H1 (cell line): Measurements from ENCODE around the gene PSD. TPM values are rescaled to one million over a fixed set of nuclear protein-coding genes. Genes with fewer than 3 reads are reported as not detected.
A peak's percentile ranks its signal among the peaks of the same experiment; 100 is the strongest.

Experiments
- CTCF ChIA-PET: fragments of 300-600 bp; sonication (Branson Sonifier 250); formaldehyde crosslinking; loops from one replicate; lab custom pipeline; 2021; ENCODE audit not compliant: partially characterized antibody; lab: Charles Lee
- POLR2A ChIA-PET: fragments of 300-600 bp; sonication (Branson Sonifier 250); formaldehyde crosslinking; loops from one replicate; lab custom pipeline; 2021; ENCODE audit warnings: inconsistent platforms; ENCODE audit not compliant: partially characterized antibody; lab: Charles Lee
- DNase-seq, 2 experiments: peaks; one replicate each; pipeline versions ENCODE4 v3.0.0 to v3.0.0-alpha.2; 2010 to 2022; ENCODE audit warnings: low spot score in 2 of 2, low read depth in 1 of 2, mixed read lengths in 1 of 2
- FAIRE-seq: peaks from 2 replicates; lab custom pipeline; 2011; peaks lifted over from hg19 to GRCh38; lab: Jason Lieb, UNC
- H2AFZ ChIP-seq: 2 replicates; pipeline ENCODE4 v1.8.1; 2012; ENCODE audit warnings: low read length, inconsistent platforms
- H2AK5ac ChIP-seq: 2 replicates; pipeline ENCODE4 v1.6.1; 2013; ENCODE audit warnings: low read depth, low read length
- H2BK120ac ChIP-seq: replicated peaks from 2 replicates; pipeline ENCODE3; 2013; ENCODE audit warnings: low read depth, low read length, inconsistent platforms
- H2BK12ac ChIP-seq: 2 replicates; pipeline ENCODE4 v1.6.1; 2013; ENCODE audit warnings: low read depth, low read length
- H2BK15ac ChIP-seq: 2 replicates; pipeline ENCODE4 v1.6.1; 2013; ENCODE audit warnings: low read length
- H2BK20ac ChIP-seq: 2 replicates; pipeline ENCODE4 v1.6.1; 2013; ENCODE audit warnings: low read length
- H2BK5ac ChIP-seq: 2 replicates; pipeline ENCODE4 v1.6.1; 2013; ENCODE audit warnings: low read depth, low read length
- H3K14ac ChIP-seq: 2 replicates; pipeline ENCODE4 v1.6.1; 2013; ENCODE audit warnings: inconsistent platforms; ENCODE audit not compliant: insufficient read length
- H3K18ac ChIP-seq: 2 replicates; pipeline ENCODE4 v1.6.1; 2013; ENCODE audit warnings: low read length; ENCODE audit errors: extremely low read depth
- H3K23ac ChIP-seq: 2 replicates; pipeline ENCODE4 v1.6.1; 2013; ENCODE audit warnings: inconsistent platforms; ENCODE audit not compliant: insufficient read length
- H3K23me2 ChIP-seq: 2 replicates; pipeline ENCODE4 v1.6.1; 2013; ENCODE audit warnings: low read depth, low read length
- H3K27ac ChIP-seq: 2 replicates; pipeline ENCODE4 v1.6.1; 2011; ENCODE audit warnings: low read depth, low read length, inconsistent platforms
- H3K27me3 ChIP-seq, 4 experiments: replicated peaks in 1 of 4; 1 replicate in 1 of 4; 2 replicates in 3 of 4; pipeline versions ENCODE4 v1.6.1 to v1.8.1; 2011 to 2013; ENCODE audit warnings: low read length in 3 of 4, mild to moderate bottlenecking in 3 of 4, inconsistent platforms in 2 of 4, mixed read lengths in 2 of 4, moderate library complexity in 1 of 4; ENCODE audit not compliant: control insufficient read depth in 3 of 4, insufficient read depth in 3 of 4; ENCODE audit errors: extremely low read depth in 1 of 4
- H3K36me3 ChIP-seq, 4 experiments: 2 replicates each; pipeline versions ENCODE4 v1.6.1 to v1.8.1; 2011 to 2013; ENCODE audit warnings: mild to moderate bottlenecking in 4 of 4, low read length in 3 of 4, moderate library complexity in 2 of 4, control low read depth in 1 of 4, inconsistent platforms in 1 of 4; ENCODE audit not compliant: insufficient read depth in 4 of 4, control insufficient read depth in 2 of 4
- H3K4ac ChIP-seq: replicated peaks from 2 replicates; pipeline ENCODE3; 2013; ENCODE audit warnings: low read length, low read depth, mixed read lengths, inconsistent platforms; ENCODE audit not compliant: insufficient read length
- H3K4me1 ChIP-seq, 4 experiments: replicated peaks in 1 of 4; 1 replicate in 1 of 4; 2 replicates in 3 of 4; pipeline versions ENCODE4 v1.6.1 to v1.8.1; 2011 to 2013; ENCODE audit warnings: low read length in 3 of 4, inconsistent platforms in 2 of 4, mixed read lengths in 1 of 4; ENCODE audit not compliant: insufficient read depth in 4 of 4, control insufficient read depth in 3 of 4
- H3K4me2 ChIP-seq, 2 experiments: 2 replicates each; pipeline versions ENCODE4 v1.6.1 to v1.8.1; 2011 to 2013; ENCODE audit warnings: low read depth in 2 of 2, low read length in 2 of 2, control low read depth in 1 of 2, inconsistent platforms in 1 of 2, mild to moderate bottlenecking in 1 of 2; ENCODE audit not compliant: insufficient read depth in 1 of 2
- H3K4me3 ChIP-seq, 4 experiments: fragments of 200-600, 300-600 bp in 1 of 4; sonication (generic), shearing (Covaris generic), sonication (Bioruptor Twin) in 1 of 4; 2 replicates each; pipeline versions ENCODE4 v1.5.1 to v1.8.1; 2011 to 2016; ENCODE audit warnings: low read length in 4 of 4, low read depth in 3 of 4, control low read depth in 2 of 4, inconsistent platforms in 2 of 4, mild to moderate bottlenecking in 2 of 4, mixed read lengths in 1 of 4, moderate library complexity in 1 of 4; ENCODE audit not compliant: insufficient read depth in 2 of 4; ENCODE audit errors: extremely low read depth in 1 of 4
- H3K56ac ChIP-seq: replicated peaks from 2 replicates; pipeline ENCODE3; 2013; ENCODE audit warnings: low read depth, mild to moderate bottlenecking, mixed read lengths, low read length, inconsistent platforms; ENCODE audit not compliant: insufficient read length
- H3K79me1 ChIP-seq: 2 replicates; pipeline ENCODE4 v1.6.1; 2013; ENCODE audit warnings: low read depth, low read length, control low read depth
- H3K79me2 ChIP-seq, 2 experiments: 2 replicates each; pipeline versions ENCODE4 v1.6.1 to v1.8.1; 2012 to 2013; ENCODE audit warnings: low read length in 2 of 2, mild to moderate bottlenecking in 2 of 2, inconsistent platforms in 1 of 2; ENCODE audit not compliant: insufficient read depth in 2 of 2, control insufficient read depth in 1 of 2
- H3K9ac ChIP-seq, 4 experiments: replicated peaks in 1 of 4; 1 replicate in 1 of 4; 2 replicates in 3 of 4; pipeline versions ENCODE4 v1.6.1 to v1.8.1; 2011 to 2013; ENCODE audit warnings: low read depth in 3 of 4, low read length in 3 of 4, control low read depth in 2 of 4, mild to moderate bottlenecking in 2 of 4, moderate library complexity in 2 of 4, inconsistent platforms in 1 of 4; ENCODE audit errors: extremely low read depth in 1 of 4
- H3K9me3 ChIP-seq, 2 experiments: 2 replicates each; pipeline versions ENCODE4 v1.6.1 to v1.8.1; 2012 to 2013; ENCODE audit warnings: mild to moderate bottlenecking in 2 of 2, moderate library complexity in 2 of 2, control low read depth in 1 of 2, inconsistent platforms in 1 of 2, low read depth in 1 of 2, low read length in 1 of 2, mixed read lengths in 1 of 2; ENCODE audit not compliant: insufficient read depth in 2 of 2
- H4K20me1 ChIP-seq, 2 experiments: replicated peaks in 1 of 2; 2 replicates each; pipeline versions ENCODE3 to v1.8.1; 2011 to 2013; ENCODE audit warnings: inconsistent platforms in 2 of 2, low read length in 2 of 2, mild to moderate bottlenecking in 1 of 2; ENCODE audit not compliant: insufficient read depth in 2 of 2, control insufficient read depth in 1 of 2
- H4K5ac ChIP-seq: 2 replicates; pipeline ENCODE4 v1.6.1; 2013; ENCODE audit warnings: low read length, low read depth, mixed read lengths, inconsistent platforms; ENCODE audit not compliant: insufficient read length
- H4K8ac ChIP-seq: 2 replicates; pipeline ENCODE4 v1.8.0; 2013; ENCODE audit warnings: mild to moderate bottlenecking, moderate library complexity, low read length, inconsistent platforms; ENCODE audit not compliant: insufficient read depth; ENCODE audit errors: extremely low read depth
- H4K91ac ChIP-seq: replicated peaks from 2 replicates; pipeline ENCODE3; 2013; ENCODE audit warnings: low read length, mixed read lengths, inconsistent platforms; ENCODE audit not compliant: insufficient read length
- E2F6 ChIP-seq: IDR thresholded peaks from 2 replicates; pipeline ENCODE4 v1.6.1; 2012; ENCODE audit warnings: inconsistent platforms
- FOSL1 ChIP-seq: IDR thresholded peaks from 2 replicates; pipeline ENCODE4 v1.6.1; 2011; ENCODE audit warnings: mild to moderate bottlenecking, low read depth, low read length, moderate library complexity; ENCODE audit not compliant: insufficient read depth
- GABPA ChIP-seq: IDR thresholded peaks from 2 replicates; pipeline ENCODE4 v1.6.1; 2011; ENCODE audit warnings: mild to moderate bottlenecking, low read length, moderate library complexity, borderline replicate concordance; ENCODE audit not compliant: insufficient read depth
- HDAC2 ChIP-seq, 2 experiments: fragments of 300-600 bp in 1 of 2; sonication (generic) in 1 of 2; IDR thresholded peaks; 2 replicates each; pipeline ENCODE4 v1.6.1; 2011 to 2012; ENCODE audit warnings: low read depth in 2 of 2, low read length in 2 of 2, mild to moderate bottlenecking in 2 of 2, moderate library complexity in 2 of 2, borderline replicate concordance in 1 of 2, inconsistent platforms in 1 of 2
- JUND ChIP-seq: IDR thresholded peaks from 2 replicates; pipeline ENCODE4 v1.6.1; 2011; ENCODE audit warnings: mild to moderate bottlenecking, improper control_type of control experiment, low read length
- MAX ChIP-seq: IDR thresholded peaks from 2 replicates; pipeline ENCODE4 v1.6.1; 2012; ENCODE audit warnings: inconsistent platforms
- NRF1 ChIP-seq: IDR thresholded peaks from 2 replicates; pipeline ENCODE4 v1.6.1; 2011; ENCODE audit warnings: mild to moderate bottlenecking, low read depth, low read length, improper control_type of control experiment
- SP4 ChIP-seq: IDR thresholded peaks from 2 replicates; pipeline ENCODE4 v1.6.1; 2012; ENCODE audit warnings: low read length, inconsistent platforms
- TAF1 ChIP-seq: IDR thresholded peaks from 2 replicates; pipeline ENCODE4 v1.6.1; 2011; ENCODE audit warnings: mild to moderate bottlenecking, low read depth, low read length
- WGBS, 2 experiments: shearing (Covaris generic) in 1 of 2; methylation state at CpG; one replicate each; pipeline versions ENCODE4 v1.1.6 to v1.1.7; 2013 to 2015; ENCODE audit warnings: low lambda C conversion rate in 2 of 2, mixed read lengths in 2 of 2, inconsistent platforms in 1 of 2, low coverage in 1 of 2, missing lambda C conversion rate in 1 of 2; ENCODE audit not compliant: insufficient replicate concordance in 2 of 2, insufficient coverage in 1 of 2, insufficient read length in 1 of 2; ENCODE audit errors: extremely low coverage in 1 of 2, missing lambda C conversion rate in 1 of 2; 5-methylcytosine and 5-hydroxymethylcytosine counted together
- polyA plus RNA-seq, 7 experiments: library from polyadenylated mRNA; depleted of rRNA in 3 of 7; stranded (reverse) in 5 of 7; unstranded in 2 of 7; fragments of >200 nt in 5 of 7; fragments of 200-250 nt in 2 of 7; gene quantifications; 1 replicate in 5 of 7; 2 replicates in 1 of 7; 4 replicates in 1 of 7; pipeline versions ENCODE4 v1.2.1 to v1.2.3, GENCODE V29; 2011 to 2013; ENCODE audit warnings: missing spikeins in 2 of 7, mixed read lengths in 2 of 7
- total RNA-seq: library from RNA; stranded (reverse); fragmentation: NEBNext Ultra II Directional; extraction: Animal tissue kit (Norgen Biotek cat#: 25700); gene quantifications from 2 replicates; pipeline ENCODE4 v1.2.1, GENCODE V29; 2021

PSD gene
- total and polyA plus RNA-seq, 2 of the 8 experiments (the other 6 are each of a cell fraction or from before 2014, with no cell fraction given), result 5.4 to 6.0 TPM

- Histone ChIP-seq H3K36me3 (peaks cover 0 to 25% (median 2%) of the 10 kb centered on the region in 4 experiments; a peak in 4 of 8 replicates), H2AFZ (no peak overlapping the region), H3K4ac (peak overlapping the region; percentile 82), H3K27ac (peak overlapping the region; percentile 72; the same call in 1 of the 2 replicates), H4K91ac (peak overlapping the region; percentile 97), H4K20me1 (peaks cover 0 to 2% of the 10 kb centered on the region in 2 experiments), H4K5ac (peak overlapping the region; percentile 85), H4K8ac (peak overlapping the region; percentile 89), H3K27me3 (no peaks in the 10 kb centered on the region), H2BK12ac (no peak overlapping the region), H2BK5ac (peak overlapping the region; percentile 96; the same call in 1 of the 2 replicates), H3K56ac (peak overlapping the region; percentile 83), H3K9me3 (no peaks in the 10 kb centered on the region), H3K23me2 (peaks cover 9% of the 10 kb centered on the region), H3K4me1 (peaks cover 5 to 27% (median 18%) of the 10 kb centered on the region in 4 experiments), H3K4me3 (peak overlapping the region; percentile 87 to 99 (median 98)), H3K79me2 (peaks cover 0 to 18% of the 10 kb centered on the region in 2 experiments; a peak in 2 of 4 replicates), H3K79me1 (peaks cover 3% of the 10 kb centered on the region; the same call in 1 of the 2 replicates), H3K4me2 (peak overlapping the region; percentile 99 to 100), H3K18ac (peak overlapping the region; percentile 99), H3K23ac (peak overlapping the region; percentile 36), H2BK15ac (peak overlapping the region; percentile 98; the same call in 1 of the 2 replicates), H2AK5ac (peak overlapping the region; percentile 93; the same call in 1 of the 2 replicates), H2BK20ac (no peak overlapping the region), H3K14ac (no peak overlapping the region), H3K9ac (peak overlapping the region; percentile 62 to 96 (median 86)), H2BK120ac (peak overlapping the region; percentile 79)
- CTCF ChIA-PET, result interaction anchor here (0.8 to 5.0 kb wide), 23 partner anchors 12 to 378 kb away, joined by 3 to 38 read pairs (median 4); partner anchors contain the start of genes ACTR1A, CUEDC2 and FBXL15
- POLR2A ChIA-PET, result interaction anchor here (0.7 to 6.7 kb wide), 15 partner anchors 8 to 208 kb away, joined by 3 to 75 read pairs (median 5); partner anchors contain the start of genes ACTR1A, CUEDC2 and FBXL15
- no peak for FAIRE-seq
- WGBS, 2 experiments, result 3% methylated on average over 58 of the region's 104 CpGs; no CpG with 5 or more reads in 1 of the 2 experiments
- DNase-seq, result peak in 1 of 2 experiments; percentile 84
- TF ChIP-seq TAF1 (peak; percentile 59; the same call in 1 of the 2 replicates), JUND (no peak), MAX (peak; percentile 51; the same call in 1 of the 2 replicates), GABPA (0 out of 2 replicates have a peak, but pooled peaks have one; percentile 13), SP4 (no peak), HDAC2 (IDR thresholded peaks at IDR 0.05; ENCODE audit: borderline replicate concordance in 1 of 2, low read depth in 2 of 2, low read length in 2 of 2) (peak in 1 of 2 experiments; percentile 58; a peak in 1 of 4 replicates), E2F6 (peak; percentile 19; the same call in 1 of the 2 replicates), FOSL1 (0 out of 2 replicates have a peak, but pooled peaks have one; percentile 4), NRF1 (0 out of 2 replicates have a peak, but pooled peaks have one; percentile 5)
Measured at GRCh38 chr10:102450374-102451104, 32.0 kb upstream of the PSD start.
